Type B pancreatic cell (in vitro differentiated cells): ENCODE data around the gene DGCR2. TPM values are rescaled to one million over a fixed set of nuclear protein-coding genes. Genes with fewer than 3 reads are reported as not detected.

ENCODE experiments used
- DNase-seq: peaks from one replicate; pipeline ENCODE4 v3.0.0; 2021; ENCODE audit warnings: mixed read lengths; ENCODE audit not compliant: unreplicated experiment; ENCODE audit errors: extremely low spot score
- H3K27ac Mint-ChIP-seq: 2 replicates; pipeline ENCODE4 v1.8.0; 2021; ENCODE audit warnings: mild to moderate bottlenecking, mixed read lengths
- H3K27me3 Mint-ChIP-seq: 2 replicates; pipeline ENCODE4 v1.8.0; 2021; ENCODE audit warnings: mixed read lengths
- H3K36me3 Mint-ChIP-seq: 2 replicates; pipeline ENCODE4 v1.8.0; 2021; ENCODE audit warnings: mixed read lengths
- H3K4me1 Mint-ChIP-seq: one replicate; pipeline ENCODE4 v1.8.0; 2021; ENCODE audit warnings: mixed read lengths; ENCODE audit not compliant: unreplicated experiment
- H3K4me3 Mint-ChIP-seq: 2 replicates; pipeline ENCODE4 v1.8.0; 2021; ENCODE audit warnings: mild to moderate bottlenecking, mixed read lengths
- H3K9me3 Mint-ChIP-seq: 2 replicates; pipeline ENCODE4 v1.8.0; 2021; ENCODE audit warnings: mixed read lengths
- CTCF ChIP-seq: fragments of 200-600 bp; sonication (generic); conservative IDR thresholded peaks from 2 replicates; pipeline ENCODE4 v1.5.0; 2021; ENCODE audit warnings: antibody characterized with exemption, mild to moderate bottlenecking
- total RNA-seq: library from RNA; stranded (reverse); gene quantifications from 2 replicates; pipeline ENCODE4 v1.2.1, GENCODE V29; 2021; ENCODE audit warnings: low replicate concordance

The DGCR2 gene
- total RNA-seq, 1 donor from 2014 or later: 83.1 TPM

- Mint-ChIP-seq H3K9me3 (no peaks in the 10 kb centered on the region), H3K4me1 (peaks cover 4% of the 10 kb centered on the region), H3K27ac (no peak overlapping the region), H3K27me3 (no peaks in the 10 kb centered on the region), H3K36me3 (peaks cover 18% of the 10 kb centered on the region), H3K4me3 (no peak overlapping the region)
- no peak for DNase-seq
- no peak for TF ChIP-seq CTCF
Measured at GRCh38 chr22:19069451-19069850, 52.8 kb downstream of the DGCR2 start.

- Mint-ChIP-seq H3K27ac (no peak overlapping the region), H3K4me3 (no peak overlapping the region), H3K27me3 (no peaks in the 10 kb centered on the region), H3K9me3 (no peaks in the 10 kb centered on the region), H3K36me3 (peaks cover 18% of the 10 kb centered on the region), H3K4me1 (peaks cover 3% of the 10 kb centered on the region)
- DNase-seq: no peak
- no peak for TF ChIP-seq CTCF
Measured at GRCh38 chr22:19068784-19069271, 53.4 kb downstream of the DGCR2 start.

- H3K36me3 Mint-ChIP-seq: peaks cover 16% of the 10 kb centered on the region
- H3K4me3 Mint-ChIP-seq: no peak overlapping the region
Measured at GRCh38 chr22:19067696-19068348, 54.4 kb downstream of the DGCR2 start.

GRCh38 chr22:19066531-19067271 is 55.5 kb downstream of the DGCR2 start:
- Mint-ChIP-seq H3K27ac (no peak overlapping the region), H3K4me3 (no peak overlapping the region), H3K36me3 (peaks cover 16% of the 10 kb centered on the region), H3K27me3 (no peaks in the 10 kb centered on the region), H3K9me3 (no peaks in the 10 kb centered on the region), H3K4me1 (no peaks in the 10 kb centered on the region)
- no peak for TF ChIP-seq CTCF
- no peak for DNase-seq

More at GRCh38 chr22:19067696-19068348, 54.4 kb downstream of the DGCR2 start:
- H3K9me3 Mint-ChIP-seq: no peaks in the 10 kb centered on the region
- no peak overlapping the region for H3K27ac Mint-ChIP-seq
- no peaks in the 10 kb centered on the region for H3K4me1 Mint-ChIP-seq
- no peak for DNase-seq
- no peak for TF ChIP-seq CTCF
- no peaks in the 10 kb centered on the region for H3K27me3 Mint-ChIP-seq

GRCh38 chr22:19065929-19066328 is 56.3 kb downstream of the DGCR2 start:
- no peak for TF ChIP-seq CTCF
- Mint-ChIP-seq H3K9me3 (no peaks in the 10 kb centered on the region), H3K27ac (no peak overlapping the region), H3K27me3 (no peaks in the 10 kb centered on the region), H3K4me3 (no peak overlapping the region), H3K36me3 (peaks cover 11% of the 10 kb centered on the region), H3K4me1 (no peaks in the 10 kb centered on the region)
- no peak for DNase-seq
